NOMO-1 treated with dmso at 0.1 percent for 144 hours (cell line): Measurements from ENCODE around the gene CCNYL1.

Source experiments
- DNase-seq: peaks from one replicate; lab custom pipeline; 2025; ENCODE audit not compliant: unreplicated experiment; lab: John Stamatoyannopoulos, UW

Gene CCNYL1

DNA sequence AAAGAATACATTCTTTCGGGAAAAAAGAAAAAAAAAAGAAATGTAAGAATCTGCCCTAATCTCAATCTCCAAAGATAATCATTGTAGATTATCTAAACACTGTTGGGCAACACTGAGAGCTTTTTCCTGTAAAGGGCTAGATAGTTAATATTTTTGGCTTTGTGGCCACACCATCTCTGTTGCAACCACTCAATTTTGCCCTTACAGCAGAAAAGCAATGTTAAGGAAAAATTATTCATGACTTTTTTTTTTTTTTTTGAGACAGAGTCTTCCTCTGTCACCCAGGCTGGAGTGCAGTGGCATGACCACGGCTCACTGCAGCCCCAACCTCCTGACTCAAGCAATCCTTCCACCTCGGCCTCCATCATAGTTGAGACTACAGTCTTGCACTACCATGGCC lies 75.6 kb downstream of the CCNYL1 start:
- DNase-seq = peak; percentile 82

DNA sequence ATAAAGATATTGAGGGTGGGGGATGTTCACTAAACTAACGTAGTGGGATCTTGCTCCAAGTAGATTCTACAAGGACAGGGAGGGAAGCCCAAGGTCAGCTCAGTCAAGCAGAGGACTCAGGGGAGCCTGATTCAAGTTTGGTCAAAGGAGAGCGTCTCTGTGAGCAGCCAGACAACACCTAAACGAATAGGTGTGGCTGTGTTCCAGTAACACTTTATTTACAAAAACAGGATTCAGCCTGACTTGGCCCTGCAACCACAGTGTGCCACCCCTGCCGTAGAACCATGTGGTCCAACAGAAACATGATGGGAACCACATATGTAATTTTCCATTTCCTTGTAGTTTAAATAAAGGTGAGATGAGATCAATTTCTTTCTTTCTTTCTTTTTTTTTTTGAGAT lies 76.4 kb downstream of the CCNYL1 start:
- no peak for DNase-seq

DNA sequence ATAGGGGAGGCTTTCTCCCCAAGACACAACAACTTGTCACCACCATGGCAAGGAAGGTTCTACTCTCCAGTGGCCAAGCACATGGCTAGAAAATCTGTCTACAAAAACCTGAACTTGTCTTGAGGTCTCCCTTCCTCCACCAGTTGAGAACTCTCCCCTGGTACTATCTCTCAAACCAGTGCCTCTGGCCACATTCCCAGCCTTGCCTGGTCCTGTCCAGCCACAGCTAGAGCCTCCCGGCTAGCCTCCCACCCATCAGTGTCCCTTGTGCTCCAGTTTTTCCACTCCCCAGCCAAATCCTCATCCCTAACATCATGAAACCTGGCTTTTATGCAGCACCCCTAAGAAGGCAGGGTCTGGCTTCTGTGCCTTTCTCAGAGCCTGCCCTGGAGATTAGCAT lies 79.5 kb downstream of the CCNYL1 start:
- no peak for DNase-seq

DNA sequence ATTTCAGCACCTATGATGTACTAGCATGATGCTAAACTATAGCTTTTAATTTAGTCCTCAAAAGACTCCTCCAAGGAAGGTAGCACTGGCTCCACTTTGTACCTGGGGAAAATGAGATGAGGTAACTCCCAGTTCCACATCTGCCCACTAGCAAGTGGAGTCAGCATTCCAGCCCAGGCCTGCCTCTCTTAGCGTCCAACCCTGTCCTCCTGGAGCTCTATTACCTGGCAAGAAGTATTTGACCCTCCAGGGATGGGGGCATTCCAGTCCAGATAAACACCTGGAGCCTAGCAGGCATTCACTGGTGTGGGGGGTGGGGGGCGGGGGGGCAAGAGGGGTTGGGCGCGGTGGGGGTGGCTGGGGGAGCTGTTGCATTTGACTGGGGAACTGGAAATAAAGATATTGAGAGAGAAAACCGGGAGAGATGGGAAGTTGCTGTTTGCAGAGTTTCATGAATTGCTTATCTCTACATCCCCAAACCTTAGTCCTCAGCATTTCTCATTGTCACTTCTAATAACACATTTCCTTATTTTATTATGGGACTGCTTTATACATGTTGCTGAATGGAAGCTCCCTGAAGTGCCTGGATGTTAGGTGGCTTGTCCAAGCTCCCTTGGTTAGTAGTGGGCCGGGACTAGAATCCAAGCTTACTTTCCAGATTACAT lies 80.3 kb downstream of the CCNYL1 start:
- DNase-seq = no peak

DNA sequence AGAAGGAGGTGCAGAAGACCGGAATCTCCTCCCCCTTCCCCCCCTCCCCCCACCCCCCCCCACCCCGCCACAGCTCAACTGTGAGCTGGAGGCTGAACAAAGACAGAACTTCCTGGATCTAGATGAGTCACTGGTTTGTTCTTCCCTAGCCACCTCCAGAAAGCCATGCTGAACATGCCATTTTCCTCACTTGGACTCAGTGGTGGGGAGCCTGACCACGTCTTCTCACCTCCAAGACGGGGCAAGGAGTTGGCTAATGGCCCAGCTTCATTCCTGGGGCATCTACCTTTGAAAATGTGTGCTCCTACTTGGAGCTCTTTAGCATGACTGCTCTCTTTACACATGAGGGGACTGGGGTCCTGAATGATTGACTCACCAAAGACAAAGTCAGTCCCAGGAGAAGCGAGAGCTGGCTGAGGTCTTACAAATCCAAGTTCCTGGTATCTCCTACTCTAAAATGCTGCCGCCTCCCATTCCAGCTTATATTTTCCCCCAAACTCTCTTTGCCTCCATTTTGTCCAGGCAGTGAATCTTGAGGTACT lies 80.9 kb downstream of the CCNYL1 start:
- peak; percentile 40 for DNase-seq

DNA sequence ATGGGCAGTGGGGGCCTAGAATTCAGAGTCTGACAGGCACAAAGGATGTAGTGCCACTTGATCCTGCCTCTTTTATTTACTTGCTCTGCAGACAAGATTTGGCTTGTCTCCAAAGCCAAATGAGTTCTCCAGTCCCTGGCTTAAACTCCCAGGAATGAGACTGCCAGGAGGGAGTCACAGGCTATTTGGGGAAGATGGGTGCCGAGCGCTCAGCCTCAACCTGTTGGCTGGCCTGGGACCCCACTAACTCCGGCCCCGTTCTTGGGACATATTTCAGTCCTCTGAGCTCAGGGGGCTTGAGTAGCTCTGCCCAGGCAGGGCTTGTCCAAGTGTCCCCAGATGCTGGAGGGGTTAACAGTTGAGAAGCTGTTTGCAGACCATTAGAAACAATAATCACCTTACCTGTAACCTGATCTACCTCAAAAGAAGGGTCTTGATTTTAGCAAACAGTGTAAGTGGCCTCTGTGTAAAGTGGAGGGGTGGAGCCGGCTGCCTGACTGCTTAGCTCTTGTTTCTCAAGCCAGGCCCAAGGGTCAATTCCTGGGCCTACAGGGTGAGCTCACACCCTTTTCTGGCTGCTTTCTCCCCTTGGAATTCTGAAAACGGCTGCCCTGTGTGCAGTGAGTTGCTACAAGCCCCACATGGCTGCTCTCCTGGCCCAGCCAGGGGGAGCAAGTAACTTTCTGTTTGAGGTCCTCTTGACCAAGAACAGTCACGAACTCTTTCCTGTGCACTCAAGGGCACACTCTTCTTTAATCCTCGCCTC lies 85.3 kb downstream of the CCNYL1 start:
- DNase-seq = no peak

DNA sequence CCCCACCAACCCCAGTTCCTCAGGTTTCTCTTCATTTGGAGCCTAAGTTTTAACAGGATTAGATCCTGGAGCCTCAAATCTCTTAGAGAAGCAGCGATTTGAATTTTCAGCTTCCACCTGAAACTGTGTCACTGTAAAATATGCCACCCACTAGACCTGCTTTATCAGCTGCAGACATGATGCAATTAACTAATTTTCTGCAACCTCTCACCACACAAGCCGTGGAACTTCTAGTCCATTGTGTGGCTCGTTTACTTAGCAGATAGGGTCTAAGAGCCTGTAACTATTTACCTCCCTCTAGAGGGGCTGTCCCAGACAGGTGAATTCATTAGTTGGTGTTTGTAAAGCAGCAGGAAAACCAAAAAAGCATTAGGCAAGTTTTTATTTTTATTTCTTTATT lies 89.8 kb downstream of the CCNYL1 start:
- no peak for DNase-seq

DNA sequence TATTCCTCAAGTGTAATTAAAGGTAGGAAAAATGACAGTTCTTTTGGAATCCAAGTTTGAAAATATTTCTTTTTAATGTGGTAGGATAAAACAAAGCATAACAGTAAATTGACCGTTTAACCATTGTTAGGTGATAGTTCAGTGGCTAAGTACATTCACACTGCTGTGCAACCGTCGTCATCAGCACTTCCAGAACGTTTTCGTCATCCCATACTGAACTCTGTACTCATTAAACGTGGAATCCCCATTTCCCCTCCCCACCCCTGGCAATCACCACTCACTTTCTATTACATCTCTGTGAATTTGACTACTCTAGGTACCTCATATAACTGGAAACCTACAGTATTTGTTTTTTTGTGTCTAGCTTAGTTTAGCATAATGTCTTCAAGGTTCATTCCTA lies 91.2 kb downstream of the CCNYL1 start:
- no peak for DNase-seq
